ENCODE results near the gene ANKRD42. TPM values are rescaled to one million over a fixed set of nuclear protein-coding genes. Genes with fewer than 3 reads are reported as not detected.

Gene ANKRD42
- total and polyA plus RNA-seq, 3 donors from 2014 or later, result 49.8 to 79.7 (median 66.1) TPM

- TF ChIP-seq POLR2A (IDR thresholded peaks at IDR 0.05) (no peak), CTCF (IDR thresholded peaks at IDR 0.05) (peak in 1 of 3 experiments; percentile 29)
- 41 to 60% methylated on average over 5 of the region's 5 CpGs for WGBS, 2 donors
- Histone ChIP-seq H3K4me1 (no peaks in the 10 kb centered on the region), H3K9me3 (no peaks in the 10 kb centered on the region), H3K4me3 (no peak overlapping the region), H3K27ac (no peak overlapping the region), H3K27me3 (no peaks in the 10 kb centered on the region), H3K36me3 (ENCODE audit: low read depth, missing control alignments) (no peaks in the 10 kb centered on the region)
- intact Hi-C loops (cut with DNase I; ENCODE audit: low total_unique reads), result no loop called here
- peak; percentile 80 for DNase-seq
Measured at GRCh38 chr11:83241291-83241946, 47.9 kb downstream of the ANKRD42 start.

GRCh38 chr11:83249445-83249844, 55.9 kb downstream of the ANKRD42 start:
- no peak for DNase-seq
- no peak overlapping the region for H3K27ac ChIP-seq
- H3K4me1 ChIP-seq, result no peaks in the 10 kb centered on the region
- TF ChIP-seq CTCF (IDR thresholded peaks at IDR 0.05) (no peak), POLR2A (IDR thresholded peaks at IDR 0.05) (no peak)
- no peaks in the 10 kb centered on the region for H3K27me3 ChIP-seq
- no peak overlapping the region for H3K4me3 ChIP-seq
- 95 to 100% methylated on average over 1 of the region's 1 CpG for WGBS, 2 donors
- H3K9me3 ChIP-seq, result no peaks in the 10 kb centered on the region
- no peaks in the 10 kb centered on the region for H3K36me3 ChIP-seq (ENCODE audit: low read depth, missing control alignments)
- intact Hi-C loops (cut with DNase I; ENCODE audit: low total_unique reads), result no loop called here

GRCh38 chr11:83249972-83250593, 56.6 kb downstream of the ANKRD42 start:
- H3K27me3 ChIP-seq, result no peaks in the 10 kb centered on the region
- intact Hi-C loops (cut with DNase I; ENCODE audit: low total_unique reads), result no loop called here
- peak; percentile 23 for DNase-seq
- no peaks in the 10 kb centered on the region for H3K4me1 ChIP-seq
- TF ChIP-seq CTCF (IDR thresholded peaks at IDR 0.05) (peak; percentile 39 to 54 (median 48)), POLR2A (IDR thresholded peaks at IDR 0.05) (no peak)
- 27% methylated on average over 4 of the region's 4 CpGs for WGBS, 2 donors
- H3K36me3 ChIP-seq (ENCODE audit: low read depth, missing control alignments), result no peaks in the 10 kb centered on the region
- H3K27ac ChIP-seq, result no peak overlapping the region
- H3K4me3 ChIP-seq, result no peak overlapping the region
- H3K9me3 ChIP-seq, result no peaks in the 10 kb centered on the region

- no peaks in the 10 kb centered on the region for H3K36me3 ChIP-seq (ENCODE audit: low read depth, missing control alignments)
- DNase-seq, result no peak
- no peaks in the 10 kb centered on the region for H3K4me1 ChIP-seq
- H3K27ac ChIP-seq, result no peak overlapping the region
- WGBS, 2 donors, result 92 to 93% methylated on average over 2 of the region's 2 CpGs
- H3K9me3 ChIP-seq, result no peaks in the 10 kb centered on the region
- H3K27me3 ChIP-seq, result no peaks in the 10 kb centered on the region
- TF ChIP-seq POLR2A (IDR thresholded peaks at IDR 0.05), result no peak
- TF ChIP-seq CTCF (IDR thresholded peaks at IDR 0.05), result no peak
- H3K4me3 ChIP-seq, result no peak overlapping the region
- intact Hi-C loops (cut with DNase I; ENCODE audit: low total_unique reads), result no loop called here
Measured at GRCh38 chr11:83252266-83252665, 58.8 kb downstream of the ANKRD42 start.

- no peak for TF ChIP-seq CTCF (IDR thresholded peaks at IDR 0.05)
- TF ChIP-seq POLR2A (IDR thresholded peaks at IDR 0.05), result no peak
- Histone ChIP-seq H3K36me3 (ENCODE audit: low read depth, missing control alignments) (no peaks in the 10 kb centered on the region), H3K4me1 (no peaks in the 10 kb centered on the region), H3K9me3 (no peaks in the 10 kb centered on the region), H3K27ac (no peak overlapping the region), H3K4me3 (no peak overlapping the region), H3K27me3 (no peaks in the 10 kb centered on the region)
- DNase-seq, result no peak
- 97% methylated on average over 2 of the region's 2 CpGs for WGBS, 2 donors
- intact Hi-C loops (cut with DNase I; ENCODE audit: low total_unique reads), result no loop called here
Measured at GRCh38 chr11:83252941-83253340, 59.4 kb downstream of the ANKRD42 start.

All from testis (tissue), 3 donors.